GM18868 (cell line): ENCODE results near the gene CDH16.
"Not testable (repeated sequence)": the region's sequence is repeated elsewhere in the genome, so short reads cannot be mapped to it uniquely, and the experiment has no call there.

Experiments
- ATAC-seq: cut with Tn5 transposase; IDR thresholded peaks from one replicate; pipeline ENCODE4 v1.9.1; 2021; ENCODE audit warnings: mild to moderate bottlenecking, moderate library complexity; ENCODE audit not compliant: unreplicated experiment

The CDH16 gene

GRCh38 chr16:66874079-66874775 lies 44.5 kb downstream of the CDH16 start:
- ATAC-seq = no peak

- no peak for ATAC-seq
These were observed 45.0 kb downstream of the CDH16 start for GRCh38 chr16:66873685-66874055.

GRCh38 chr16:66872943-66873684 lies 45.6 kb downstream of the CDH16 start:
- peak; percentile 83 for ATAC-seq

- ATAC-seq = no peak
These were observed 46.1 kb downstream of the CDH16 start for GRCh38 chr16:66872559-66872942.

GRCh38 chr16:66871840-66872239 lies 46.8 kb downstream of the CDH16 start:
- no peak for ATAC-seq

GRCh38 chr16:66871363-66871762 lies 47.3 kb downstream of the CDH16 start:
- not testable (repeated sequence) for ATAC-seq

- no peak for ATAC-seq
These were observed 49.3 kb downstream of the CDH16 start for GRCh38 chr16:66869424-66869823.

- no peak for ATAC-seq
These were observed 55.0 kb downstream of the CDH16 start for GRCh38 chr16:66863707-66864106.

- no peak for ATAC-seq
These were observed 56.6 kb downstream of the CDH16 start for GRCh38 chr16:66862023-66862520.

- no peak for ATAC-seq
These were observed 59.2 kb downstream of the CDH16 start for GRCh38 chr16:66859397-66860068.

- ATAC-seq = no peak
These were observed 59.8 kb downstream of the CDH16 start for GRCh38 chr16:66858740-66859396.
